NCI-H1694 treated with DMSO at 0.1 percent for 48 hours (cell line): ENCODE measurements around the gene AP3B1.

ENCODE experiments used
- DNase-seq: peaks from one replicate; lab custom pipeline; 2025; lab: John Stamatoyannopoulos, UW

AP3B1 gene

DNA sequence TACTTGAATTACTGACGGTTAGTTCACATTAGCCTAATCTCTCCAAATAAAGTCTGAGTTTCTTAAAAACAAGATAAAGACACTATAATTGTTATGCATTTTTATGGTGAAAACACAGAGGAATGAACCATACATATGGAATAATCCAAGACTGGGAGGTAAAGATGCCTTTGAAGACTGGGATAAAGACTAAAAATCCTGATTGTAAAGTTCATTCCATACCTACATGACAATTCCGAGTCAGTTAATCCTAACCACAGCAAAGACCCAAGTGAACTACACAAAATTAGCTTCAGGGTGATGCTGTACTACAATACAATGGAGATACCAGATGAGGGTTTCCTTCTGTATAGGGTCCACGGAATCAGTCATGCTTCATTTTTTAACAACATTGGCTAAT is 6.3 kb downstream of the AP3B1 start:
- DNase-seq, result no peak

GRCh38 chr5:78287833-78288232 is 6.7 kb downstream of the AP3B1 start:
- DNase-seq, result no peak

- DNase-seq, result no peak
Observed at GRCh38 chr5:78287169-78287568, 7.3 kb downstream of the AP3B1 start.

GRCh38 chr5:78286290-78286689 is 8.2 kb downstream of the AP3B1 start:
- DNase-seq, result no peak

- DNase-seq, result no peak
Observed at GRCh38 chr5:78283802-78284201, 10.7 kb downstream of the AP3B1 start.

- no peak for DNase-seq
Observed at GRCh38 chr5:78283105-78283504, 11.4 kb downstream of the AP3B1 start.

DNA sequence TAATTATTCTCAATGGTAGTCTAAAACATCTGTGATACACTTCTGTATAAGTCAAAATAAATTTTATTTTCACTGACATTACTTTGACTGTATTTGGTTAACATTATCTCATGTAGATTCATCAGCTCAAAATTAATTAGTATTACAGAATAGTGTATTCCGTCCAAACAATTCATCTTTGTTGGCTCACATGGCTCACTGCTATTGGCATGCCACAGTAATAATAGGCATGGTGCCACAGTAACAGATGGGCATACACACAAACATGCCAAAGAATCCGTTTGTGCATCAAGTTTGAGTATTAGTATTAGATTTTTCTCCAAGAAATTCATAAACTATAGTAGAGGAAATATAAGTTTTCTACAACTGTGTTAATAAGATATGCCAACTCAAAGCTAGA is 14.2 kb downstream of the AP3B1 start:
- DNase-seq, result peak; percentile 68

DNA sequence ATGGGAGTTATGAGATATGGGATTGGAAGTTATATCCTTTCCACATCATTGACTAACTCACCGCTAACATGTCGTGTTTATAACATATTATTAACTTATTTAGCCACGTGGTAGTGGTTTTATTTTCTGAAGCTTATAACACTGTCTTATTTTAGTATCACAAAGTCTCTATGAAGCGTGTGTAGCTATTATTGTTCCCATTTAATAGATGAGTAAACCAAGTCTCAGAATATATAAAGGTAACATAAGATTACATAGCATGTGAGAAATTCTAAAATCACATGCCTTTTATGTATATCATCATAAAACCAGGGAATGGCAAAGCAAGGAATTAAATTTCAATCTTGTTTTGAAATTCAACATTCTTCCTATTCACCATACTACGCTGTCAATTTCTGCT is 15.3 kb downstream of the AP3B1 start:
- no peak for DNase-seq

DNA sequence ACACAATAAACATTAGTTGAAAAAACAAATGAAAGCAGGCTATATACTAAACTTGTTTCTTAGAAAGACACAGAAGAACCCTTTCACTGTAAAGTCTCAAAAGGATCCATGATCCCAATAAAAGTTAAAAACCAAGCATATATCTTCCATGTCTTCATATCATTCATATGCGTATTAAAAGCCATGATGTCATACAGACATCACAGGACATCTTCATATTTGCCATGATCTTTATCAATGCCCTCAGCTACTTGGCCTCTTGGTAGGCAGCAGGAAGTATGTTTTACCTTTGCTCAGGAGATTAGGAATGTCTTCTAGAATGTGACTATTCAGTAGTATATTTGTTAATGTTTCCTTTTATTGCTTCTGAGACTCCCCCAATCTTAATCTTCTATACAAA is 16.8 kb downstream of the AP3B1 start:
- DNase-seq, result no peak

DNA sequence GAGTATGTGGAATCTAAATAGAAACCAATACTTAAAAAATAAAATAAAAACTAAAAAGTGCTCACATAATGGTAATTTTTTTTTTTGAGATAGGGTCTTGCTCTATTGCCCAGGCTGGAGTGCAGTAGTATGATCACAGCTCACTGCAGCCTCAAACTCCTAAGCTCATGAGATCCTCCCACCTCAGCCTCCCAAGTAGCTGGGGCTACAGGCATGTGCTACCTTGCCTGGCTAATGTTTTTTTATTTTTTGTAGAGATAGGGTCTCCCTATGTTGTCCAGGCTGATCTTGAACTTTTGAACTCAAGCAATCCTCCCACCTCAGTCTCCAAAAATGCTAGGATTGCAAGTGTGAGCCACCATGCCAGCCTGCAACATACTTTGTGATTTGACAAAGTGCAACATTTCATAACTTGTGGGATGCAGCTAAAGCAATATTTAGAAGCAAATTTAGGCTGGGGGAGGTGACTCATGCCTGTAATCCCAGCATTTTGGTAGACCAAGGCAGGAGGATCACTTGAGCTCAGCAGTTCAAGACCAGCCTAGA is 18.4 kb downstream of the AP3B1 start:
- no peak for DNase-seq

DNA sequence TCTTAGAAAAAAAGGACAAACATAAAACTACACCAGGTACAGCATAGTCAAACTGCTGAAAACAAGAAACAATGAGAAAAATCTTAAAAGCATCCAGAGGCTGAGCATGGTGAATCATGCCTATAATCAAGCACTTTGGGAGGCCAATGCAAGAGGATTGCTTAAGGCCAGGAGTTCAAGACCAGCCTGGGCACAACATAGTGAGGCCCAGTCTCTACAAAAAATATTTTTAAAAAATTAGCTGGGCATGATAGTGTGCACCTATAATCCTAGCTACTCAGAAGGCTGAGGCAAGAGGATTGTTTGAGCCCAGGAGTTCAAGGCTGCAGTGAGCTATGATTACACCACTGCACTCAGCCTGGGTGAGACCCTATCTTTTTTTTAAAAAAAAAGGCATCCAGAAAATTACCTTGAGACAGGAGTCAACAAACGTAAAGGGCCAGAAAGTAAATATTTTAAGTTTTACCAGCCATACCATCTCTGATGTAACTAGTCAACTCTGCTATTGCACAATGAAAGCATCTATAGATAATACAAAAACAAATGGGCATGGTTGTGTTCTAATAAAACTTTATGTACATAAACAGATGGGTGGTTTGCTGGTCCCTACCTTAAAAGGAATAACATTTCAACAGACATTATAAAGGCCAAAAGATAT is 19.8 kb downstream of the AP3B1 start:
- no peak for DNase-seq

DNA sequence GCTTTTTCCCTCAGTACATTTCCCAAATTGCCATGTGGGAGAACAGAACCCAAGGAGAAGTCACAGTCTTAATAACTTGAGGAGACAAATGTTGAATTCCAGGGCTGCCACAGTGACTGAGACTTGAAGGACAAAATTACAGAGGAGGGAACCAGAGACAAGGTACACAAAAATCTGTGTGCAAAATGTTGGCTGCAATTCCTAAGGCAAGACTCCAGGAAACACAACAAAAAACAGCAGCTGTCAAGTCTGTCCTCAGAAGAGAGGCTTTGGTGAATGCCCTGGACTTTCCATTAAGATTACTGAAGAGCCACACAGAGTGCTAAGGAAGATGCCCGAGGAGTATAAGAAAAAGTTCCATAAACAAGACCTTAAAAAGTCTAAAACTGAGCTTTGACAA is 21.1 kb downstream of the AP3B1 start:
- DNase-seq, result no peak

DNA sequence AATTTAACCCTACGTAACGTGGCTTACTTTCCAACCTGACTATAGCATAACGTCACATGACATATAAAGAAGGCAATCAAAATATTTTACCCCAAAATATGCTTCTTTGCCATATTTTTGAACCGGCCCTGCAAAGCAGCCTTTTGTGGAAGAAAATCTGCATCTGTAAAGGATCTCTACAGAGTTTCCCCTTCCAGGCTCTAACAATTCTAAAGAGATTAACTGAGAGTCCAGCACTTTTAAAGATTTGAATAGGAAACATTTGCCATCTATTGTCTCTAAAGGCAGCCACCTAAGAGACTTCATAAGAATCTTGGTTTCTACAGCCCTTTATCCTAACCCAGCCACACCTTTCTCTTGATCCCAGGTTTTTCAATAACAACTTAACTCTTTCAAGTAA is 22.7 kb downstream of the AP3B1 start:
- DNase-seq, result no peak

GRCh38 chr5:78269088-78269703 is 25.3 kb downstream of the AP3B1 start:
- no peak for DNase-seq

DNA sequence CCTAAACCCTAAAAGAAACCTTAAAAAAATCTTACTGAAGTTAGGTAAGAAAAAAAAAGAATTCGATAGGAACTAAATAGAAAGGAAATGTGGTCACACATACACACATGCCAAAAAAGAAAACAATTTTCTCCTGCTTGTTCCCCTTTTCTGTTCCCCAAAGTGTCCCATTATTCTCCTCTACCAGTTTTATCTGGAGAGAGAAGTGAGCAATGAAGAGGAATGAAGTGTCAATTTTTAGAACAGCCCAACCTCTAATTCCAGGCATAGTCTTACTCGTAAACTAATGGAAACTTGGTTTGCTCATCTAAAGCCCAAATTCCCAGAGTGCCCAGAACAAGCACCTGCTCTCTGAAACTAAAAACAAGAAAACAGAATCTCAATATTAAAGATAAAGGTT is 26.1 kb downstream of the AP3B1 start:
- DNase-seq, result no peak

GRCh38 chr5:78265163-78265562 is 29.3 kb downstream of the AP3B1 start:
- no peak for DNase-seq

- no peak for DNase-seq
Observed at GRCh38 chr5:78264600-78264999, 29.9 kb downstream of the AP3B1 start.

GRCh38 chr5:78260771-78261170 is 33.7 kb downstream of the AP3B1 start:
- DNase-seq, result no peak

- DNase-seq, result no peak
Observed at GRCh38 chr5:78253201-78253600, 41.3 kb downstream of the AP3B1 start.

GRCh38 chr5:78252715-78253114 is 41.8 kb downstream of the AP3B1 start:
- DNase-seq, result no peak

- no peak for DNase-seq
Observed at GRCh38 chr5:78251663-78252284, 42.7 kb downstream of the AP3B1 start.

- no peak for DNase-seq
Observed at GRCh38 chr5:78245136-78245535, 49.4 kb downstream of the AP3B1 start.

DNA sequence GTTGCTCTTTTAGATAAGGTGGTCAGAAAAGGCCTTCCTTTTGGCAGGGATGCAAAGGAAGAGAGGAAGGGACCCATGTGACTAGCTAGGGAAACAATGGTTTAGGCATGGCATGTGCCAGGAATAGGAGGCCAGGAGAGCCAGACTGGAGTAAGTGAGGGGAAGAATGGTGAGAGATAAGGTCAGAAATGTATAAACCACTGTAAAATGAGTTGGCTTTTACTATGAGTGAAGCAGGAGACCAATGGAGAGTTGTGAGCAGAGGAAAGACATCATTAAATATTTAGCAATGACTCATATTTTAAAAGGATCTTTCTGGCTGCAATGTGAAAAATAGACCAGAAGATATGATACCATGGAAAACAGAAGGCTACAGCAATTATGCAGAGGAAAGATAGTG is 50.9 kb downstream of the AP3B1 start:
- DNase-seq, result no peak
